PC-3 (cell line): ENCODE measurements around the gene TNFRSF18. TPM values are rescaled to one million over a fixed set of nuclear protein-coding genes. Genes with fewer than 3 reads are reported as not detected.

Experiments used
- ATAC-seq: fragments of 200-7000 bp; cut with Tn5 transposase; 2 replicates; pipeline ENCODE4 v1.9.1; 2020; ENCODE audit warnings: mild to moderate bottlenecking, moderate library complexity
- BruUV-seq: library from RNA; stranded (reverse); fragments of 400-500 nt; replicated peaks from 2 replicates; lab custom pipeline; 2021; lab: Mats Ljungman, UMichigan
- CTCF ChIA-PET: fragments of 300-600 bp; sonication (Branson Sonifier 250); formaldehyde crosslinking; loops from one replicate; lab custom pipeline; 2022; ENCODE audit warnings: antibody characterized with exemption; lab: Charles Lee
- POLR2A ChIA-PET: fragments of 300-600 bp; sonication (Branson Sonifier 250); formaldehyde crosslinking; loops from one replicate; lab custom pipeline; 2022; ENCODE audit warnings: antibody characterized with exemption; ENCODE audit not compliant: unreplicated experiment; lab: Charles Lee
- DNase-seq: peaks from one replicate; pipeline ENCODE4 v3.0.0-alpha.2; 2015
- H2AFZ ChIP-seq: fragments of 300-600 bp; sonication (generic); 2 replicates; pipeline ENCODE4 v1.6.0; 2016; ENCODE audit warnings: antibody characterized with exemption, low read length
- H3F3A ChIP-seq: fragments of 300-600 bp; sonication (generic); one replicate; pipeline ENCODE4 v1.6.0; 2017; ENCODE audit warnings: antibody characterized with exemption, low read length, control low read depth, mild to moderate bottlenecking; ENCODE audit not compliant: unreplicated experiment
- H3K27ac ChIP-seq: fragments of 300-600 bp; sonication (generic); 2 replicates; pipeline ENCODE4 v1.5.1; 2016; ENCODE audit warnings: mild to moderate bottlenecking, low read length
- H3K27me3 ChIP-seq: fragments of 300-600 bp; sonication (generic); 2 replicates; pipeline ENCODE4 v1.6.1; 2016; ENCODE audit warnings: low read length, mixed read lengths
- H3K36me3 ChIP-seq: fragments of 300-600 bp; sonication (generic); 2 replicates; pipeline ENCODE4 v1.6.1; 2016; ENCODE audit warnings: low read depth, mixed run types, low read length, mixed read lengths
- H3K4me1 ChIP-seq: fragments of 300-600 bp; sonication (generic); 2 replicates; pipeline ENCODE4 v1.5.1; 2016; ENCODE audit warnings: low read length; ENCODE audit not compliant: insufficient read depth
- H3K4me2 ChIP-seq: fragments of 300-600 bp; sonication (generic); 2 replicates; pipeline ENCODE4 v1.6.0; 2016; ENCODE audit warnings: low read length
- H3K4me3 ChIP-seq: fragments of 300-600 bp; sonication (generic); 2 replicates; pipeline ENCODE4 v1.5.1; 2016; ENCODE audit warnings: mild to moderate bottlenecking, low read length, mixed read lengths
- H3K79me2 ChIP-seq: fragments of 300-600 bp; sonication (generic); 2 replicates; pipeline ENCODE4 v1.6.1; 2017; ENCODE audit warnings: low read length, mixed read lengths
- H3K9ac ChIP-seq: fragments of 300-600 bp; sonication (generic); 2 replicates; pipeline ENCODE4 v1.6.0; 2016; ENCODE audit warnings: mild to moderate bottlenecking, low read length
- H3K9me2 ChIP-seq: fragments of 300-600 bp; sonication (generic); replicated peaks from 2 replicates; pipeline ENCODE4 v1.6.1; 2016; ENCODE audit warnings: mixed run types, low read length, mixed read lengths
- H3K9me3 ChIP-seq: fragments of 300-600 bp; sonication (generic); 2 replicates; pipeline ENCODE4 v1.6.1; 2016; ENCODE audit warnings: low read length, mixed read lengths
- H4K20me1 ChIP-seq: fragments of 300-600 bp; sonication (generic); 2 replicates; pipeline ENCODE4 v1.6.1; 2016; ENCODE audit warnings: low read length, mixed read lengths
- CTCF ChIP-seq: fragments of 300-600 bp; sonication (generic); conservative IDR thresholded peaks from 2 replicates; pipeline ENCODE4 v1.5.1; 2017; ENCODE audit warnings: antibody characterized with exemption, low read depth, mild to moderate bottlenecking, low read length
- EZH2 ChIP-seq: fragments of 300-600 bp; sonication (generic); IDR thresholded peaks from one replicate; pipeline ENCODE4 v1.6.1; 2017; ENCODE audit warnings: antibody characterized with exemption, mild to moderate bottlenecking, low read length; ENCODE audit not compliant: unreplicated experiment
- EZH2phosphoT487 ChIP-seq: fragments of 300-600 bp; sonication (generic); IDR thresholded peaks from 2 replicates; pipeline ENCODE4 v1.6.1; 2018; ENCODE audit warnings: mild to moderate bottlenecking, antibody characterized with exemption, low read length, borderline replicate concordance
- intact Hi-C: fragments of 100-400 bp; cut with micrococcal nuclease; formaldehyde crosslinking; loops from 2 replicates; pipeline ENCODE4 v1.9.0; 2023
- total RNA-seq: library from RNA; depleted of rRNA; stranded (reverse); fragments of >200 nt; gene quantifications from 2 replicates; pipeline ENCODE4 v1.2.3, GENCODE V29; 2014

The TNFRSF18 gene
- total RNA-seq, 1 experiment from 2014 or later, result 87.2 TPM

GRCh38 chr1:1183221-1183747 is 23.1 kb downstream of the TNFRSF18 start:
- H3K4me2 ChIP-seq, result no peak overlapping the region
- CTCF ChIA-PET, result no interaction called here
- intact Hi-C loops, result no loop called here
- no peak overlapping the region for H2AFZ ChIP-seq
- H3F3A ChIP-seq, result no peaks in the 10 kb centered on the region
- no peak for DNase-seq
- no peak overlapping the region for H3K9ac ChIP-seq
- H4K20me1 ChIP-seq, result no peaks in the 10 kb centered on the region
- no peaks in the 10 kb centered on the region for H3K4me1 ChIP-seq
- no peaks in the 10 kb centered on the region for H3K9me2 ChIP-seq
- no peaks in the 10 kb centered on the region for H3K79me2 ChIP-seq
- no TSS peak for BruUV-seq
- H3K4me3 ChIP-seq, result no peak overlapping the region
- POLR2A ChIA-PET, result no interaction called here
- H3K27ac ChIP-seq, result no peak overlapping the region
- no peaks in the 10 kb centered on the region for H3K27me3 ChIP-seq
- H3K9me3 ChIP-seq, result no peaks in the 10 kb centered on the region
- no peaks in the 10 kb centered on the region for H3K36me3 ChIP-seq
- no peak for ATAC-seq
- TF ChIP-seq EZH2 (no peak), EZH2phosphoT487 (no peak), CTCF (no peak)

GRCh38 chr1:1182491-1183220 is 23.7 kb downstream of the TNFRSF18 start:
- TF ChIP-seq CTCF, result no peak
- no peak for TF ChIP-seq EZH2
- TF ChIP-seq EZH2phosphoT487, result no peak
- H3K4me2 ChIP-seq, result no peak overlapping the region
- CTCF ChIA-PET, result no interaction called here
- no peaks in the 10 kb centered on the region for H3K79me2 ChIP-seq
- H4K20me1 ChIP-seq, result no peaks in the 10 kb centered on the region
- H3K9me2 ChIP-seq, result no peaks in the 10 kb centered on the region
- POLR2A ChIA-PET, result no interaction called here
- H3K9ac ChIP-seq, result no peak overlapping the region
- H3F3A ChIP-seq, result no peaks in the 10 kb centered on the region
- no peak overlapping the region for H3K4me3 ChIP-seq
- no peaks in the 10 kb centered on the region for H3K36me3 ChIP-seq
- H3K27me3 ChIP-seq, result no peaks in the 10 kb centered on the region
- H3K27ac ChIP-seq, result no peak overlapping the region
- no peak for ATAC-seq
- H2AFZ ChIP-seq, result no peak overlapping the region
- DNase-seq, result no peak
- no peaks in the 10 kb centered on the region for H3K4me1 ChIP-seq
- intact Hi-C loops, result no loop called here
- no peaks in the 10 kb centered on the region for H3K9me3 ChIP-seq
- no TSS peak for BruUV-seq

GRCh38 chr1:1181938-1182410 is 24.4 kb downstream of the TNFRSF18 start:
- Histone ChIP-seq H2AFZ (no peak overlapping the region), H3K4me3 (no peak overlapping the region), H3K9me3 (no peaks in the 10 kb centered on the region), H3K4me2 (no peak overlapping the region), H3K27me3 (no peaks in the 10 kb centered on the region), H3F3A (no peaks in the 10 kb centered on the region), H4K20me1 (no peaks in the 10 kb centered on the region), H3K9ac (no peak overlapping the region), H3K27ac (no peak overlapping the region), H3K36me3 (no peaks in the 10 kb centered on the region), H3K4me1 (no peaks in the 10 kb centered on the region), H3K9me2 (no peaks in the 10 kb centered on the region), H3K79me2 (no peaks in the 10 kb centered on the region)
- intact Hi-C loops, result no loop called here
- BruUV-seq, result no TSS peak
- TF ChIP-seq EZH2 (no peak), CTCF (no peak), EZH2phosphoT487 (no peak)
- ATAC-seq (no peak), DNase-seq (no peak)
- CTCF ChIA-PET, result interaction anchor here (0.6 kb wide), 1 partner anchor 56 kb away, joined by 3 read pairs; no protein-coding TSS in a partner anchor
- POLR2A ChIA-PET, result no interaction called here
